ENCODE results near the gene STAC3. TPM values are rescaled to one million over a fixed set of nuclear protein-coding genes. Genes with fewer than 3 reads are reported as not detected.

Gene STAC3
- total and polyA plus RNA-seq, 9 of the 15 experiments (the other 6 are each of a cell fraction or from before 2014, with no cell fraction given), result 0.45 to 6.4 (median 3.3) TPM

DNA sequence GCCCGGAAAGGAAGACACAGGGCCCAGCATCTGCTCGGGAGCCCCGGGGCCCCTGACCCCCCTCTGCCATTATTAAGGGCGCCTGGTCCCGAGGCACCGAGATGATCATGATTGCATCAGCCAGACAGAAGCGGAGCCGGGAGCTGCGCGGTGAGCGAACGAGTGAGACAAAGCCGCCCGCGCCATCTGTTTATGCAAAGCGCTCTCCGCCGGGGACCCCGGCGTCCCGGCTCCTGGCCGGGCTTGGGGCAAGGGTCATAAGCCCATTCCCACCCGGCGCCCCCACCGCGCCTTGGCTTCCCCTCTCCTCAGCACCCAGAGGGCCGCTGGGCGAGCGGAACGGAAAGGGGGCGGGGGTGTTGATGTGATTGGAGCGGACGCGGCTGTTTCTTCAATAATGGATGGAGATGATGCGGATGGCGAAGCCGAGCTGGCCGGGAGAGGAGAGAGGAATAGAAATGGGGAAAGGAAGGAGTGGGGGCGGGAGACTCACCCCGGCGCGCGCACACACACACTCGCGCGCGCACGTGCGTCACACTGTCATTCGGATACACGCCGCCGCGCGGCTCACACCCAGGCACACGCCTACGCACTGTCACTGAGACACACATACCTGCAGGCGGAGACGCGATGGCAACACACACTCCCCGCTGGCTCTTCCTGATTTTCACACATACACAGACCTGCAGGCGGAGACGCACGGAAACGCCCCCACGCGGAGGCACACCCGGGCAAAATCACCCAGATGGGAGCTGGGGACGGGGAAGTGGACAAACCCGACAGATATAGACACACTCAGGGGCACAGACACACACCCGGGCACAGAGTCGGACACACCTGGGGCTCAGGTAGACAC lies 10.7 kb downstream of the STAC3 start (continued):
- TF ChIP-seq FOXP1 (CRISPR knock-in tag; IDR thresholded peaks at IDR 0.05) (no peak), GATAD2A (IDR thresholded peaks at IDR 0.05) (peak; percentile 8; the same call in 1 of the 2 replicates), ATF1 (CRISPR knock-in tag; IDR thresholded peaks at IDR 0.05) (no peak), ATF1 (tag; IDR thresholded peaks at IDR 0.05) (peak; percentile 66), NFXL1 (CRISPR knock-in tag; IDR thresholded peaks at IDR 0.05) (no peak), KLF13 (tag; IDR thresholded peaks at IDR 0.05; ENCODE audit: borderline replicate concordance, low read depth) (0 out of 2 replicates have a peak, but pooled peaks have one; percentile 69), NKRF (IDR thresholded peaks at IDR 0.05; ENCODE audit: borderline replicate concordance) (peak; percentile 66; the same call in 1 of the 2 replicates), JUNB (CRISPR knock-in tag; conservative IDR thresholded peaks at IDR 0.05) (no peak), HNRNPL (IDR thresholded peaks at IDR 0.05; ENCODE audit: low read depth, low read length) (no peak), FOSL1 (tag; conservative IDR thresholded peaks at IDR 0.05) (no peak), ZNF436 (CRISPR knock-in tag; IDR thresholded peaks at IDR 0.05) (no peak), ETV1 (tag; conservative IDR thresholded peaks at IDR 0.05; ENCODE audit: low read depth) (no peak), MEIS2 (IDR thresholded peaks at IDR 0.05; ENCODE audit: partially characterized antibody) (peak; percentile 29), BCL6 (CRISPR knock-in tag; IDR thresholded peaks at IDR 0.05) (no peak), BACH1 (tag; IDR thresholded peaks at IDR 0.05) (no peak), RBM15 (IDR thresholded peaks at IDR 0.05; ENCODE audit: insufficient read depth, low read length) (no peak), MCM2 (IDR thresholded peaks at IDR 0.05; ENCODE audit: low read depth) (no peak), ZNF12 (CRISPR knock-in tag; IDR thresholded peaks at IDR 0.05) (0 out of 2 replicates have a peak, but pooled peaks have one; percentile 50), HMG20A (CRISPR knock-in tag; conservative IDR thresholded peaks at IDR 0.05) (no peak), ZNF717 (CRISPR knock-in tag; IDR thresholded peaks at IDR 0.05) (no peak)
- TF ChIP-seq, protein P1, sequence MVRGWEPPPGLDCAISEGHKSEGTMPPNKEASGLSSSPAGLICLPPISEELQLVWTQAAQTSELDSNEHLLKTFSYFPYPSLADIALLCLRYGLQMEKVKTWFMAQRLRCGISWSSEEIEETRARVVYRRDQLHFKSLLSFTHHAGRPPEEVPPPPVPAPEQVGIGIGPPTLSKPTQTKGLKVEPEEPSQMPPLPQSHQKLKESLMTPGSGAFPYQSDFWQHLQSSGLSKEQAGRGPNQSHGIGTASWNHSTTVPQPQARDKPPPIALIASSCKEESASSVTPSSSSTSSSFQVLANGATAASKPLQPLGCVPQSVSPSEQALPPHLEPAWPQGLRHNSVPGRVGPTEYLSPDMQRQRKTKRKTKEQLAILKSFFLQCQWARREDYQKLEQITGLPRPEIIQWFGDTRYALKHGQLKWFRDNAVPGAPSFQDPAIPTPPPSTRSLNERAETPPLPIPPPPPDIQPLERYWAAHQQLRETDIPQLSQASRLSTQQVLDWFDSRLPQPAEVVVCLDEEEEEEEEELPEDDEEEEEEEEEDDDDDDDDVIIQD (CRISPR knock-in tag; IDR thresholded peaks at IDR 0.05), result no peak
- TF ChIP-seq, protein P2, sequence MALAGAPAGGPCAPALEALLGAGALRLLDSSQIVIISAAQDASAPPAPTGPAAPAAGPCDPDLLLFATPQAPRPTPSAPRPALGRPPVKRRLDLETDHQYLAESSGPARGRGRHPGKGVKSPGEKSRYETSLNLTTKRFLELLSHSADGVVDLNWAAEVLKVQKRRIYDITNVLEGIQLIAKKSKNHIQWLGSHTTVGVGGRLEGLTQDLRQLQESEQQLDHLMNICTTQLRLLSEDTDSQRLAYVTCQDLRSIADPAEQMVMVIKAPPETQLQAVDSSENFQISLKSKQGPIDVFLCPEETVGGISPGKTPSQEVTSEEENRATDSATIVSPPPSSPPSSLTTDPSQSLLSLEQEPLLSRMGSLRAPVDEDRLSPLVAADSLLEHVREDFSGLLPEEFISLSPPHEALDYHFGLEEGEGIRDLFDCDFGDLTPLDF (CRISPR knock-in tag; IDR thresholded peaks at IDR 0.05), result no peak
- TF ChIP-seq, protein P3, sequence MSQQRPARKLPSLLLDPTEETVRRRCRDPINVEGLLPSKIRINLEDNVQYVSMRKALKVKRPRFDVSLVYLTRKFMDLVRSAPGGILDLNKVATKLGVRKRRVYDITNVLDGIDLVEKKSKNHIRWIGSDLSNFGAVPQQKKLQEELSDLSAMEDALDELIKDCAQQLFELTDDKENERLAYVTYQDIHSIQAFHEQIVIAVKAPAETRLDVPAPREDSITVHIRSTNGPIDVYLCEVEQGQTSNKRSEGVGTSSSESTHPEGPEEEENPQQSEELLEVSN (IDR thresholded peaks at IDR 0.05; ENCODE audit: borderline replicate concordance in 1 of 2, extremely low read depth in 1 of 2, insufficient read depth in 1 of 2, insufficient read length in 1 of 2, low read depth in 1 of 2, low read length in 1 of 2, poor library complexity in 1 of 2, severe bottlenecking in 1 of 2), result peak; percentile 43 to 62
